Upper lobe of right lung (tissue), 1 donor: ENCODE data around the gene APBA2. TPM values are rescaled to one million over a fixed set of nuclear protein-coding genes. Genes with fewer than 3 reads are reported as not detected.

ENCODE experiments used
- ATAC-seq: fragments of 200-7000 bp; cut with Tn5 transposase; one replicate; pipeline ENCODE4 v1.9.1; 2020; ENCODE audit warnings: mild to moderate bottlenecking, moderate library complexity
- DNase-seq: peaks from one replicate; pipeline ENCODE4 v3.0.0-alpha.2; 2020
- H3K27ac ChIP-seq: fragments of 200-600 bp; one replicate; pipeline ENCODE4 v1.8.0; 2022
- H3K27me3 ChIP-seq: fragments of 200-600 bp; one replicate; pipeline ENCODE4 v1.8.0; 2022; ENCODE audit warnings: mild to moderate bottlenecking
- H3K36me3 ChIP-seq: fragments of 200-600 bp; one replicate; pipeline ENCODE4 v1.8.0; 2022
- H3K4me1 ChIP-seq: fragments of 200-600 bp; one replicate; pipeline ENCODE4 v1.8.0; 2022
- H3K4me3 ChIP-seq: fragments of 200-600 bp; one replicate; pipeline ENCODE4 v1.8.0; 2022; ENCODE audit warnings: mild to moderate bottlenecking
- H3K9me3 ChIP-seq: fragments of 200-600 bp; one replicate; pipeline ENCODE4 v1.8.0; 2022
- CTCF ChIP-seq: fragments of 200-600 bp; IDR thresholded peaks from one replicate; pipeline ENCODE4 v1.8.0; 2022; ENCODE audit warnings: antibody characterized with exemption
- intact Hi-C: fragments of 100-400 bp; cut with DNase I; formaldehyde crosslinking; loops from one replicate; pipeline ENCODE4 v1.11.0; 2022
- total RNA-seq: library from RNA; stranded (reverse); fragmentation: NEBNext Ultra II Directional; extraction: Animal tissue kit (Norgen Biotek cat#: 25700); gene quantifications from one replicate; pipeline ENCODE4 v1.2.1, GENCODE V29; 2021
- donor health status: DM: no; HTN: yes; CAD: no; lungs with severe emphysema.

The APBA2 gene
- total RNA-seq, 1 donor from 2014 or later: 4.2 TPM

- TF ChIP-seq CTCF: no peak
- DNase-seq (no peak), ATAC-seq (no peak)
Observed at GRCh38 chr15:28996953-28997352, 111.2 kb downstream of the APBA2 start.

GRCh38 chr15:28997791-28998190 lies 112.0 kb downstream of the APBA2 start:
- ATAC-seq: no peak
- H3K27me3 ChIP-seq: no peaks in the 10 kb centered on the region
- DNase-seq: no peak
- no peak overlapping the region for H3K27ac ChIP-seq
- no peaks in the 10 kb centered on the region for H3K9me3 ChIP-seq
- no peak overlapping the region for H3K4me3 ChIP-seq
- H3K4me1 ChIP-seq: no peaks in the 10 kb centered on the region
- no peak for TF ChIP-seq CTCF
- H3K36me3 ChIP-seq: no peaks in the 10 kb centered on the region
- intact Hi-C loops: no loop called here

More at GRCh38 chr15:28996953-28997352, 111.2 kb downstream of the APBA2 start:
- Histone ChIP-seq H3K27ac (no peak overlapping the region), H3K27me3 (no peaks in the 10 kb centered on the region), H3K9me3 (no peaks in the 10 kb centered on the region), H3K4me1 (no peaks in the 10 kb centered on the region), H3K4me3 (no peak overlapping the region), H3K36me3 (no peaks in the 10 kb centered on the region)
- intact Hi-C loops: no loop called here

- Histone ChIP-seq H3K27me3 (no peaks in the 10 kb centered on the region), H3K9me3 (no peaks in the 10 kb centered on the region), H3K4me1 (no peaks in the 10 kb centered on the region), H3K27ac (no peak overlapping the region), H3K36me3 (no peaks in the 10 kb centered on the region), H3K4me3 (no peak overlapping the region)
- no peak for ATAC-seq
- intact Hi-C loops: no loop called here
- DNase-seq: no peak
- no peak for TF ChIP-seq CTCF
Observed at GRCh38 chr15:28998511-28998910, 112.7 kb downstream of the APBA2 start.

- intact Hi-C loops: no loop called here
- H3K27ac ChIP-seq: no peak overlapping the region
- ATAC-seq: no peak
- H3K36me3 ChIP-seq: no peaks in the 10 kb centered on the region
- no peak overlapping the region for H3K4me3 ChIP-seq
- H3K9me3 ChIP-seq: no peaks in the 10 kb centered on the region
- H3K27me3 ChIP-seq: no peaks in the 10 kb centered on the region
- no peak for DNase-seq
- TF ChIP-seq CTCF: no peak
- H3K4me1 ChIP-seq: no peaks in the 10 kb centered on the region
Observed at GRCh38 chr15:29003191-29003839, 117.5 kb downstream of the APBA2 start.

- intact Hi-C loops: no loop called here
- ATAC-seq: no peak
Observed at GRCh38 chr15:29003840-29004233, 118.1 kb downstream of the APBA2 start.

More at GRCh38 chr15:29003840-29004233, 118.1 kb downstream of the APBA2 start:
- H3K9me3 ChIP-seq: no peaks in the 10 kb centered on the region
- TF ChIP-seq CTCF: no peak
- H3K4me1 ChIP-seq: no peaks in the 10 kb centered on the region
- no peaks in the 10 kb centered on the region for H3K27me3 ChIP-seq
- H3K27ac ChIP-seq: no peak overlapping the region
- no peak for DNase-seq
- no peaks in the 10 kb centered on the region for H3K36me3 ChIP-seq
- H3K4me3 ChIP-seq: no peak overlapping the region
